Raji (cell line): Measurements from ENCODE around the gene TCEAL2.
"Not testable (repeated sequence)": the region's sequence is repeated elsewhere in the genome, so short reads cannot be mapped to it uniquely, and the experiment has no call there.

ENCODE experiments used
- POLR2A ChIP-seq: IDR thresholded peaks from 2 replicates; pipeline ENCODE4 v1.6.1; 2011; ENCODE audit warnings: low read depth, low read length, control low read depth; ENCODE audit not compliant: insufficient read depth

The TCEAL2 gene

GRCh38 chrX:102125436-102125835 lies at the start of gene TCEAL2:
TCEAL2 (plus strand) TSS chrX:102125679; CDS start chrX:102126831, 1,152 bp downstream.
- not testable (repeated sequence) for TF ChIP-seq POLR2A

GRCh38 chrX:102077426-102077825 lies 48.1 kb upstream of the TCEAL2 start:
- no peak for TF ChIP-seq POLR2A

- no peak for TF ChIP-seq POLR2A
Observed at GRCh38 chrX:102085706-102086105, 39.8 kb upstream of the TCEAL2 start.

GRCh38 chrX:102113367-102113766 lies 12.1 kb upstream of the TCEAL2 start:
- no peak for TF ChIP-seq POLR2A

GRCh38 chrX:102115748-102116147 lies 9.7 kb upstream of the TCEAL2 start:
- TF ChIP-seq POLR2A = no peak

- no peak for TF ChIP-seq POLR2A
Observed at GRCh38 chrX:102126863-102127262, 1.4 kb downstream of the TCEAL2 start.

GRCh38 chrX:102129473-102129872 lies 4.0 kb downstream of the TCEAL2 start:
- TF ChIP-seq POLR2A = no peak

GRCh38 chrX:102138064-102138463 lies 12.6 kb downstream of the TCEAL2 start:
- TF ChIP-seq POLR2A = no peak

- not testable (repeated sequence) for TF ChIP-seq POLR2A
Observed at GRCh38 chrX:102142274-102142673, 16.8 kb downstream of the TCEAL2 start, which contains the start of gene TCEAL6. TCEAL6 (minus strand) TSS chrX:102142481.

- no peak for TF ChIP-seq POLR2A
Observed at GRCh38 chrX:102154218-102154860, 28.9 kb downstream of the TCEAL2 start.

GRCh38 chrX:102154900-102155805 lies 29.7 kb downstream of the TCEAL2 start:
- TF ChIP-seq POLR2A = no peak

GRCh38 chrX:102155806-102156179 lies 30.3 kb downstream of the TCEAL2 start, which contains the start of gene BEX5:
BEX5 (minus strand) TSS chrX:102155977; CDS start chrX:102154265, 1,712 bp downstream.
- no peak for TF ChIP-seq POLR2A
